PFSK-1 (cell line): Measurements from ENCODE around the gene ANKRD13B.

Experiments
- POLR2AphosphoS5 ChIP-seq: IDR thresholded peaks from 2 replicates; pipeline ENCODE4 v1.6.1; 2012; ENCODE audit warnings: low read depth, mild to moderate bottlenecking, control low read depth, low read length, moderate library complexity
- TAF1 ChIP-seq: IDR thresholded peaks from 2 replicates; pipeline ENCODE4 v1.6.1; 2012; ENCODE audit warnings: low read length, control low read depth, borderline replicate concordance; ENCODE audit not compliant: insufficient read depth

- TF ChIP-seq TAF1 (no peak), POLR2AphosphoS5 (no peak)
These were observed 30.3 kb downstream of the ANKRD13B start for GRCh38 chr17:29623283-29623647.
